ENCODE data around the gene PAMR1.

PAMR1 gene

DNA sequence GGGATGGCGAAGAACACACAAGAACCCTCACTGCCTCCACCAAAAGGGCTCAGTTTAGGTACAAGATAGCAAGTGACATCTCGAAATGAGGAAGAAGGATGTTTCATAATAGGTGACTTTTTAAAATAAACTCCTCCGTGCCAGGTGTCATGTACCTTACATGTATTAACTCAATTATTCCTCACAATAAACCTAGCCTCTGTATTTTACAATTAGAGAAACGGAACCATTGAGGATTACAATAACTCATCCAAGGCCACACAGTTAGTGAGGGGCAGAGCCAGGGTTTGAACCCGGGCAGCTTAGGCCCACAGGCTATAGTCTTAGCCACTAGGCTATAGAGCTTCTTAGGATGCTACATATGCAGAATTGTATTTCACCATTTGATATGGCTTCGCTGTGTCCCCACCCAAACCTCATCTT lies 965 bp upstream of the PAMR1 start:
- peak overlapping the region; percentile 93 for H3K4me2 ChIP-seq (ENCODE audit: low read length, poor library complexity, severe bottlenecking)
- no peak overlapping the region for H3K23ac ChIP-seq (ENCODE audit: low read length in 2 of 2)

DNA sequence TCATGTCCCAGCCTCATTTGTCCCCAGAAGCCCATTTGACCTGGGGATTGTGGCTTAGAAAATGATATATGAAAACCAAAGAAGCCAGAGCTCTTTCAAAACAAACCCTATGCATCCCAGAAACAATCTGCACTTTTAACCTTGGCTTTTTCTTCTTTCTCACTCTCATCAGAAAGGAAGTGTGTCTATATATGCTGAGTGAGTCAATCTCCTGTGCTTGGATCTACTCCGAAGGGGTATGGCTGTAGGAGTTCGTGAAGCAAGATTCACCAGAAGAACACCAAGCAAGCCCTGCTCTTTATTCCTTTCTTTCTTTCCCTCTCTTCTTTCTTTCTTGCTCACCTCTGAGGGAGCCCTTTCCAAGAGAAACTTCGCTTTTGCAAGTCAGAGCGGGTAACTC lies 636 bp downstream of the PAMR1 start:
- Histone ChIP-seq H3K79me1 (replicated peaks; ENCODE audit: low read length, poor library complexity, severe bottlenecking) (no peaks in the 10 kb centered on the region), H2BK15ac (ENCODE audit: low read depth, poor library complexity, severe bottlenecking) (peak overlapping the region; percentile 29), H3K4me2 (ENCODE audit: low read length, poor library complexity, severe bottlenecking) (no peak overlapping the region), H3K4me1 (ENCODE audit: control insufficient read depth, insufficient read depth, low read depth, low read length) (peaks cover 9% of the 10 kb centered on the region), H2AFZ (ENCODE audit: low read depth, low read length) (no peak overlapping the region), H2BK120ac (ENCODE audit: low read depth, low read length) (no peak overlapping the region), H3K14ac (ENCODE audit: low read length in 2 of 2) (no peak overlapping the region), H2AK5ac (ENCODE audit: low read length, severe bottlenecking) (no peak overlapping the region), H3K18ac (ENCODE audit: low read depth in 1 of 2, low read length in 2 of 2) (peak overlapping the region; percentile 45 to 73), H3K36me3 (ENCODE audit: control insufficient read depth in 1 of 2, insufficient read depth in 2 of 2, low read depth in 1 of 2, low read length in 2 of 2) (peaks cover 0 to 24% of the 10 kb centered on the region in 2 experiments), H3K27ac (ENCODE audit: low read length, poor library complexity, severe bottlenecking) (no peak overlapping the region), H4K8ac (ENCODE audit: low read length) (no peak overlapping the region), H2BK12ac (ENCODE audit: low read length in 2 of 2) (peak overlapping the region in 1 of 2 experiments; percentile 26), H2BK5ac (ENCODE audit: low read depth, low read length, poor library complexity, severe bottlenecking) (no peak overlapping the region), H3K23ac (ENCODE audit: low read length in 2 of 2) (no peak overlapping the region), H3K9ac (ENCODE audit: low read length) (peak overlapping the region; percentile 96), H4K91ac (ENCODE audit: low read length) (no peak overlapping the region), H3K27me3 (ENCODE audit: control insufficient read depth in 1 of 2, insufficient read depth in 1 of 2, low read length in 2 of 2) (peaks cover 0 to 58% of the 10 kb centered on the region in 2 experiments), H3K9me3 (ENCODE audit: control insufficient read depth, low read length) (no peaks in the 10 kb centered on the region), H3K4ac (ENCODE audit: low read depth in 1 of 2, low read length in 2 of 2) (no peak overlapping the region), H3K4me3 (ENCODE audit: insufficient read depth in 1 of 2, low read depth in 1 of 2, low read length in 2 of 2) (peak overlapping the region in 1 of 2 experiments; percentile 94)
- 18% methylated on average over 3 of the region's 4 CpGs for WGBS
- DNase-seq = peak; percentile 61

More for the DNA sequence above, 965 bp upstream of the PAMR1 start:
- Histone ChIP-seq H3K9me3 (ENCODE audit: control insufficient read depth, low read length) (no peaks in the 10 kb centered on the region), H3K79me1 (replicated peaks; ENCODE audit: low read length, poor library complexity, severe bottlenecking) (no peaks in the 10 kb centered on the region), H3K18ac (ENCODE audit: low read depth in 1 of 2, low read length in 2 of 2) (peak overlapping the region in 1 of 2 experiments; percentile 61), H4K8ac (ENCODE audit: low read length) (peak overlapping the region; percentile 27), H3K27me3 (ENCODE audit: control insufficient read depth in 1 of 2, insufficient read depth in 1 of 2, low read length in 2 of 2) (peaks cover 0 to 42% of the 10 kb centered on the region in 2 experiments), H3K4ac (ENCODE audit: low read depth in 1 of 2, low read length in 2 of 2) (no peak overlapping the region), H3K4me3 (ENCODE audit: insufficient read depth in 1 of 2, low read depth in 1 of 2, low read length in 2 of 2) (peak overlapping the region in 1 of 2 experiments; percentile 94), H2BK15ac (ENCODE audit: low read depth, poor library complexity, severe bottlenecking) (no peak overlapping the region), H3K27ac (ENCODE audit: low read length, poor library complexity, severe bottlenecking) (no peak overlapping the region), H2BK5ac (ENCODE audit: low read depth, low read length, poor library complexity, severe bottlenecking) (no peak overlapping the region), H2AK5ac (ENCODE audit: low read length, severe bottlenecking) (no peak overlapping the region), H3K4me1 (ENCODE audit: control insufficient read depth, insufficient read depth, low read depth, low read length) (peaks cover 13% of the 10 kb centered on the region), H3K9ac (ENCODE audit: low read length) (peak overlapping the region; percentile 96), H2BK12ac (ENCODE audit: low read length in 2 of 2) (peak overlapping the region in 1 of 2 experiments; percentile 18), H2AFZ (ENCODE audit: low read depth, low read length) (no peak overlapping the region), H4K91ac (ENCODE audit: low read length) (no peak overlapping the region), H3K36me3 (ENCODE audit: control insufficient read depth in 1 of 2, insufficient read depth in 2 of 2, low read depth in 1 of 2, low read length in 2 of 2) (peaks cover 0 to 8% of the 10 kb centered on the region in 2 experiments), H2BK120ac (ENCODE audit: low read depth, low read length) (no peak overlapping the region), H3K14ac (ENCODE audit: low read length in 2 of 2) (no peak overlapping the region)
- peak; percentile 38 for DNase-seq
- 52% methylated on average over 3 of the region's 6 CpGs for WGBS

DNA sequence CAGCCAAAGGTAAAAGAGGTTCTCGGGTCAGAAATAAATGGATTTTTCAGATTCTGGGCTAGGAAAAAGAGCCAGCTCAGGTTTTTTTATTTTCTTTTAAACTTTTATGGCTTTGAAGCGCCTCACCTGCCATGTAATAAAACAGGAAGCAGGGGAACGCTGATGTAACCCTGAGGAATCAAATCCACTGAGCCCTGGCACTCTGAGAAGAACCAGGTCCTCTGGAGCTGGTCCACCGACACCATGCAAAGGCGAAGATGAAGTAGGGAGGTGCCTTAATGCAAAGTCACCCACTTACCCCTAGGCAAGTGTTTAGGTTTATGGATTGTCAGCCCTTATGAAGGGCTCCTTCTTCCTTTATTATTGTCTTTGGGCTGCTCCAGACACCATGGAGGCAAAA lies 1.6 kb downstream of the PAMR1 start:
- Histone ChIP-seq H3K27me3 (ENCODE audit: control insufficient read depth in 1 of 2, insufficient read depth in 1 of 2, low read length in 2 of 2) (peaks cover 0 to 67% of the 10 kb centered on the region in 2 experiments), H3K9ac (ENCODE audit: low read length) (peak overlapping the region; percentile 96), H3K27ac (ENCODE audit: low read length, poor library complexity, severe bottlenecking) (no peak overlapping the region), H2AK5ac (ENCODE audit: low read length, severe bottlenecking) (no peak overlapping the region), H2BK5ac (ENCODE audit: low read depth, low read length, poor library complexity, severe bottlenecking) (no peak overlapping the region), H3K23ac (ENCODE audit: low read length in 2 of 2) (no peak overlapping the region), H2BK15ac (ENCODE audit: low read depth, poor library complexity, severe bottlenecking) (no peak overlapping the region), H3K9me3 (ENCODE audit: control insufficient read depth, low read length) (no peaks in the 10 kb centered on the region), H4K91ac (ENCODE audit: low read length) (no peak overlapping the region), H3K36me3 (ENCODE audit: control insufficient read depth in 1 of 2, insufficient read depth in 2 of 2, low read depth in 1 of 2, low read length in 2 of 2) (peaks cover 0 to 32% of the 10 kb centered on the region in 2 experiments), H4K8ac (ENCODE audit: low read length) (no peak overlapping the region), H3K14ac (ENCODE audit: low read length in 2 of 2) (no peak overlapping the region), H2AFZ (ENCODE audit: low read depth, low read length) (no peak overlapping the region), H3K18ac (ENCODE audit: low read depth in 1 of 2, low read length in 2 of 2) (no peak overlapping the region), H2BK12ac (ENCODE audit: low read length in 2 of 2) (peak overlapping the region; percentile 26 to 44), H3K4me1 (ENCODE audit: control insufficient read depth, insufficient read depth, low read depth, low read length) (peaks cover 9% of the 10 kb centered on the region), H3K4me2 (ENCODE audit: low read length, poor library complexity, severe bottlenecking) (no peak overlapping the region), H3K4me3 (ENCODE audit: insufficient read depth in 1 of 2, low read depth in 1 of 2, low read length in 2 of 2) (peak overlapping the region in 1 of 2 experiments; percentile 94), H2BK120ac (ENCODE audit: low read depth, low read length) (no peak overlapping the region), H3K79me1 (replicated peaks; ENCODE audit: low read length, poor library complexity, severe bottlenecking) (no peaks in the 10 kb centered on the region), H3K4ac (ENCODE audit: low read depth in 1 of 2, low read length in 2 of 2) (peak overlapping the region in 1 of 2 experiments; percentile 42)
- no peak for DNase-seq
- 64% methylated on average over 5 of the region's 5 CpGs for WGBS

GRCh38 chr11:35523331-35523768 lies 2.1 kb downstream of the PAMR1 start:
- H3K79me1 ChIP-seq (replicated peaks; ENCODE audit: low read length, poor library complexity, severe bottlenecking) = no peaks in the 10 kb centered on the region
- peak overlapping the region; percentile 15 for H2BK120ac ChIP-seq (ENCODE audit: low read depth, low read length)
- no peak overlapping the region for H2AK5ac ChIP-seq (ENCODE audit: low read length, severe bottlenecking)
- no peak overlapping the region for H4K8ac ChIP-seq (ENCODE audit: low read length)
- no peaks in the 10 kb centered on the region for H3K9me3 ChIP-seq (ENCODE audit: control insufficient read depth, low read length)
- H4K91ac ChIP-seq (ENCODE audit: low read length) = no peak overlapping the region
- H2BK15ac ChIP-seq (ENCODE audit: low read depth, poor library complexity, severe bottlenecking) = no peak overlapping the region
- H2BK5ac ChIP-seq (ENCODE audit: low read depth, low read length, poor library complexity, severe bottlenecking) = no peak overlapping the region
- peak; percentile 70 for DNase-seq
- H3K27ac ChIP-seq (ENCODE audit: low read length, poor library complexity, severe bottlenecking) = no peak overlapping the region
- peak overlapping the region in 1 of 2 experiments; percentile 94 for H3K4me3 ChIP-seq (ENCODE audit: insufficient read depth in 1 of 2, low read depth in 1 of 2, low read length in 2 of 2)
- H3K23ac ChIP-seq (ENCODE audit: low read length in 2 of 2) = no peak overlapping the region
- no peak overlapping the region for H2AFZ ChIP-seq (ENCODE audit: low read depth, low read length)
- H3K9ac ChIP-seq (ENCODE audit: low read length) = peak overlapping the region; percentile 96
- H3K4me2 ChIP-seq (ENCODE audit: low read length, poor library complexity, severe bottlenecking) = no peak overlapping the region
- H2BK12ac ChIP-seq (ENCODE audit: low read length in 2 of 2) = peak overlapping the region in 1 of 2 experiments; percentile 18
- H3K18ac ChIP-seq (ENCODE audit: low read depth in 1 of 2, low read length in 2 of 2) = no peak overlapping the region
- 17% methylated on average over 7 of the region's 7 CpGs for WGBS
- H3K27me3 ChIP-seq (ENCODE audit: control insufficient read depth in 1 of 2, insufficient read depth in 1 of 2, low read length in 2 of 2) = peaks cover 0 to 72% of the 10 kb centered on the region in 2 experiments
- peaks cover 9% of the 10 kb centered on the region for H3K4me1 ChIP-seq (ENCODE audit: control insufficient read depth, insufficient read depth, low read depth, low read length)
- H3K4ac ChIP-seq (ENCODE audit: low read depth in 1 of 2, low read length in 2 of 2) = no peak overlapping the region
- H3K36me3 ChIP-seq (ENCODE audit: control insufficient read depth in 1 of 2, insufficient read depth in 2 of 2, low read depth in 1 of 2, low read length in 2 of 2) = peaks cover 0 to 32% of the 10 kb centered on the region in 2 experiments
- H3K14ac ChIP-seq (ENCODE audit: low read length in 2 of 2) = no peak overlapping the region

Data from mesenchymal stem cell (in vitro differentiated cells and primary cell).